HG02610 (cell line): ENCODE results near the gene QRFPR.
"Not testable (repeated sequence)": the region's sequence is repeated elsewhere in the genome, so short reads cannot be mapped to it uniquely, and the experiment has no call there.

Experiments used
- ATAC-seq: cut with Tn5 transposase; IDR thresholded peaks from one replicate; pipeline ENCODE4 v1.9.1; 2021; ENCODE audit warnings: mild to moderate bottlenecking, moderate library complexity; ENCODE audit not compliant: unreplicated experiment

Gene QRFPR

DNA sequence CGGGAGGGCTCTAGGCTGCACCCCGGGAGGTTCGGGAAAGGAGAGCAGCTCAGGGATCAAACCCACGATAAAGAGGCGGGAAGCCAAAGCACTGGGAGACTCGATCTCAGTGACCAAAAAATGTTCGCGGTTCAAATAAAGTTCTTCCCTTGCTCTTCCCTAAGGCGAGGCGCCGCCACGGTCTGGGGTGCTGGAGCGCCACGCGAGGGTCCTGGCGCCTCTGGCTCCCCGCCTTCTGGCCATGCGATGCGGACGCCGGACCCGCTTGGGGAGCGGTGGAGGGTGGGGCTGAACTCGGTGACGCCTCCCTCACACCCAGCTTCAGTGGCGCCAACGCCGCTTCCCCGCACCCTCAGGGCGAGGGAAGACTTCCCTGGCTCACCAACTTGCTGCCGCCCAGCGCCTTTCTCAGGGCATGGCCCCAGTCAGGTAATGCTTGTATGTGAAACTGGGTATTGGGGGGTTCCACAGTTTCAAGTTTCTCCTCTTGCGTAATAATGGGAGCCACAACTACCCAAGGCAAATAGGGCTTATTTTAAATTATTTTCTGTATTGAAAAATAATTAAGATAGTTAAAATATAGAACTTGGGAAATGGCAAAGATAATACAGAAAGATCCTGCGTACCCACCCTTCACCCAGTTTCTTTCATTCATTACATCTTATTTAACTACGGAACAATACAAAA, at the start of gene QRFPR:
TSS of gene QRFPR (minus strand) at position 243 of the 687 bp plus-strand sequence. CDS start 371 bp downstream, outside the sequence.
- no peak for ATAC-seq

DNA sequence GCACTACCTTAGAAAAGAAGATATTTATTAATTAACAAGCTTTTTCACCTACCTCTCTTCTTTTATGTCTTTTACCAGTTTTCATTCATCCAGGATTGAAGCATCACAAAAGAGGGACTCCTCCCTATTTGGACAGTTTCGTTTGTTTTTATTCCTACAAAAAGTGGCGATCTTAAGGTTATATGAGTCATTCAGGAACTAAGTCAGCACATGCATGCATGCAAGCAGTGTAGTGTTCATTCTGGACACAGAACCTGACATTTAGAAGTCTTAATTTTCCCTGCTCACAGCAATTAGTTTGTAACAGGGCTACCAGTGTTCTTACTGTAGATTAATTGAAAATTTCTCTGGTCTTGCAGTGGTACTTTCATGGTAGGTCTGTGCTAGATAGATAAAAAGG, 47.9 kb upstream of the QRFPR start:
- no peak for ATAC-seq

DNA sequence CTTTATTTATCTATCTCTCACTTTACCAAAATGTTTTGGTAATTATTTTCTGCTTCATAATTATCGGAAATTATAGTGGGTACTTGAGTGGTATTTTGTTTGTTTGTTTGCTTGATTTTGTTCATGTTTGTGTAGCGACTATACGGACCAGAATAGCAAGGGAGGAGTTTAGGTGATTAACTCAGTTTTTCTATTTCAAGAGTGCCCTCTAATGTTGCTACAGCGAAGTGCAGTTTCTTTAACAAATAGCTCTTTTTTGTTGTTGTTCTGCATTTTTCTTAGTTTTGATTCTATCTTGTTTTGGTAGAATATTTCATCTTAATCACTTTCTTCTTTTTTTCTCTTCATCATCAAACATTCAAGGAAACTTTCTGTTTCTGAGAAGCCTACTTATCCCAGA, 40.8 kb upstream of the QRFPR start:
- ATAC-seq = no peak

DNA sequence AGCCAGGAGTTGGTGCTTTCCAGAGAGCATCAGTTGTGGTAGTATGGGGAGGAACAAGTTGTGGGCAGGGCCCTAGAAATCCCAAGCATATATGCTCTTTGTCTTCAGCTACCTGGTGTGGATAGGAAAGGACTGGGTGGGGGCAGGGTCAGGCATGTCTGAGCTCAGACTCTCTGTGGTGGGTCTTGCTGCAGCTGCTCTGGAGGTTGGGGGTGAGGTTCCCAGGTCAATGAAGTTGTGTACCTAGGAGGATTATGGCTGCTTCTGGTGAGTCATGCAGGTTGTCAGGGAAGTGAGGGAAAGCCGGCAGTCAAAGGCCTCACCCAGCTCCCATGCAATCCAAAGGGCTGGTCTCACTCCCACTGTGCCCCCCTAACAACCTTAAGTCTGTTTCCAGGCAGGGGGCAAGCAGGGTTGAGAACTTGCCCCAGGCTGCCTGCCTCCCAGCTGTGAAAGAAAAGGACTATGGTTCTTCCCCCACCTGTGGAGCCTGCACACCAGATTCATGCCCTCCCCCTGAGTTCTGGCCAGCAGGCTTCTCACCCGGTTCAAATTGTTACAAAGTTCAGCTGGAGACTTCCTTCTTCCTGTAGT, 30.4 kb upstream of the QRFPR start:
- no peak for ATAC-seq

DNA sequence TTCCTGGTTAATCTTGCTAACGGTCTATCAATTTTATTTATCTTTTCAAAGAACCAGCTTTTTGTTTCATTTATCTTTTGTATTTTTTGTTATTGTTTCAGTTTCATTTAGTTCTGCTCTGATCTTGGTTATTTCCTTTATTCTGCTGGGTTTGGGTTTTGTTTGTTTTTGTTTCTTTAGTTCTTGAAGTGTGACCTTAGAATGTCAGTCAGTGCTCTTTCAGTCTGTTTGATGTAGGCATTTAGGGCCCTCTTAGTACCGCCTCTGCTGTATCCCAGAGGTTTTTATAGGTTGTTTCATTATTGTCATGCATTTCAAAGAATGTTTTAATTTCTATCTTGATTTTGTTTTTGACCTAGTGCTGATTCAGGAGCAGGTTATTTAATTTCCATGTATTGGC, 27.7 kb upstream of the QRFPR start:
- ATAC-seq = not testable (repeated sequence)

DNA sequence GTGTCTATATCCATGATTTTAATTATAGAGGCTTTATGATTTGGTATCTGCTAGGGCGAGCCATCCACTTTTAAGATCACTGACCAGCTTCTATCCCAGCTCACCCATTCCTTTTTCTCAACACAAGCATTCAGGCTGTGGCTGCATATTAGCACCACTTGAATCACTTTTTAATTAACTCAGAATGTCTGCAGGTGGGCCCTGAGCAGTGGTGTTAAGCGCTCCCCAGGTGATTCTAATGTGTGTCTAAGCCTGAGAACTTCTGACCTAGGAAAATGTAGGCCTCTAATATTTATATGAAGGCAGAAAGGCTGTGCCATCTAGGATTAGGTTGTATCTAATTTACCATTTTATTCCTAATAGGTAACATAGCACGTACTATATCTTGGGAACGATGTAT, 19.8 kb upstream of the QRFPR start:
- no peak for ATAC-seq

DNA sequence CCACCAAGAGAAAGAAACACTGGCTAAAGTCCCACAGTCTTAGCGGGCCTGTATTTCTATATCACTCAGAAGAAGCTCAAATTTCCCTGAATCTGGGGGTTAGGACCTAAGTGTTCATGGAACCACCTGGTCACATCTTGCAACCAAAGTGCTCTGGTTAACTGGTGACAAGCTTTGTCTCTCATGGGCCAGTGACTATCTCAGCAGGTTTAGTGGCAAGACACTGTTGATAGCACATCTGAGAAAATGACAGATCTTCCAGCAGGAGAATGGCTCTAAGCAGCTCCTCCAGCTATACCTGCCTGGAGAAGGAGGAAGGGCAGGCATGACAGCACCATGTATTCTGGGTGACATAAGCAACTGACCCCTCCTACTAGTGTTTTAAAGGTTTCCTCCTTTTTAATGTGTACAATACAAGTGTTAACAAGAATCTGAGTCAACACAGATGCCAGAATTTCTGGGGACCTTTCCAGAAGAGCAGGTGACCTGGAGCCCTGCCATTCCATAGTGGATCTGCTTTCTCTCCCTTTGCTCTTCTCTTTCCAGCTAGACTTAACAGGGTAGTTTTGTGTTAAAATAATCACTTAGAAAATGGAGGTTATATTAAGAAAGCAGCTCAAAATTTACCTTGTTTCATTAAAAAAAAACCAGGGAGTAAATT, 17.3 kb upstream of the QRFPR start:
- no peak for ATAC-seq

DNA sequence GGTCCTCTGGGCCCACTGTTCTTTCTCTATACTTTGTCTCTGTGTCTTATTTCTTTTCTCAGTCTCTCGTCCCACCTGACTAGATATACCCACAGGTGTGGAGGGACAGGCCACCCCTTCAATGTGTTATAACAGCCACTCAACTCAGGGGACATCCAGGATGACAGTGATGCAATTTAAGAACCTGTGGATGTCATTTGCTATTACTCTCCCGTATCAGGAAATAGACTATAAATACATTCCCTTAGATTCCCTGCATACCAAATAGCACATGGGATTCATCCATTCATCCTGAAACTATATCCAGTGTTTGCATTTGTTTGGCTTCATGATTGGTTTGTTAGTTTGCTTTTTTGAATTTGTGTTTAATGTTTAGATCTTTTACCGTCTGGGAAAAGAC, 16.6 kb upstream of the QRFPR start:
- no peak for ATAC-seq

DNA sequence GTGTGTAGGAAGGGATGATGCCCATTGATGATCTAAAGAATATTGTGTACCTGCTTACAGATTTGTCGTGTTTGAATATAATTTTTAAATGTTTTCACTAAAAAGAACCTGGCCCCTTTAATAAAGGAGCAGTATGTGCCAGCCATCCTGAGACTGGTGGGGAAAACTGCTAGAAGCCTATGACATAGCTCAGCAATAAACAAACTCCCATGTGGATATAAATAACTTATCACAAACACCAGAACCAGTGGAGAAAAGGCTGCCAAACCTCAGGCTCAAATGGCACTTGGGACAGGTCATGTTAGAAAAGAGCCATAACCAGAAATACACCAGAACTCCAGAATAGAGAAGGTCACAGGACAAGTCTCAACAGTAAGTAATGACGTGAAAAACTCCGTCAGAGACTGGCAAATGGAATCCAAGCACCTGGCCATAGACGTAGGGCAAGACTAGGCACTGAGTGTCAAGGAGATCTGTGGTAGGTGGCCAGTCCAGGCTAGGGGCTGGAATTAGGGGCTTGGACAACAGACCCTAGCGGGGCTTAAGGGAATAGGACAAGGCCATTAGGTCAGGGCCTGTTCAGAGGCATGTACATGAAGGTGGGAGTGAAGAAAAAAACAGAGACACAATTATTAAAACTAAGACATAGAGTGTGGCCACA, 11.7 kb upstream of the QRFPR start:
- ATAC-seq = no peak

DNA sequence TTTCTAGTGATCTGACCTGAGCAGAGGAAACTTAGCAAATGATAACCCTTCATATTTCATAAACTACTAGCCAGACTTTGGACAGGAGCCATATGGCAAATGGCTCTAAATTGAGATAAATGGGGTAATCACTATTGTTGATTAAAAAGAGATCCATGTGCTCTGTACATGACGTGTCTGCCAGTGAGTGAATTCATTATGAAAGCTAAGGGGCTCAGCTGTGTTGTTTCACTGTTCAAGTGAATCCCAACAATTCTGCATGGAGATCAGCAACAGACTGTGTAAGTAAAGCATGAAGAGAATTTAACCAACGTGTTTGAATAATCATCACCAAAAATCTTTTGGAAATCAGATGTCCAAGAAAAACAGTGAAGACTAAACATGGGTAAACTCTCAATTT, 9.5 kb upstream of the QRFPR start:
- ATAC-seq = no peak

DNA sequence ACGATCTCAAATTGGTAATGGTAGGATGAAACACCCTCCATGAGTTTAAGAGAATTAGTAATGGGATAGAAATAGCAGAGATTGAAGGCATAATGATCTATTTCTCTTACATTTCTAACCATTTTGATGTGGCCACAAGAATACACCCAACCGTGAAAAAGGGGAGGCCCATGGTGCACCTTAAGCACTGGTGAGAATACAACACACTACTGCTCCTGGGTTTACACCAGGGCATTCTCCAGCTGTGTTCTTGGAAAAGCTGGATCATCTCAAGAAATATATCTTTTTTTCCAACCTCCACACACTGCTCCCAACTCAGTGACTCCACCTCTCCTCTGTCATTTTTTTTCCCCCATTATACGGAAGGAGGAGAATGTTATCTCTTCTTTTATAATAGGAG, 1.5 kb downstream of the QRFPR start:
- ATAC-seq = no peak

DNA sequence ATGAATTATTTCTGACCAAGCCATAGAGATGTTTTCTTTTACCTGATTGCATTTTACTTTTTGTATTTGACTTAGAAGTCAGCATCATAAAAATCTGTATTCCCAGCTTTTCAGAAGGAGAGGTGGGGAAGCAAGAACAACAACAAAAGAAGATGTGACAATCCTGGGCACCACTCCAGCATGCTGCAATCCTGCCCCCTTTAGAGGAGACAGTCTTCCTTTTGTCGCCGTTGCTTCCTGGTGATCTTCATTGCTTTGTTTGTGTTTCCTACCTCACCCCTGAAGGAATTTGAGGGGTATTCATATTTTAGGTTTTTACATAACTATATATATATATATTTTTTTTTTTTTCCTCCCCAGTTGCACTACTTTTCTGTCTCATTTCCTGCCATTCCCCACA, 3.7 kb downstream of the QRFPR start:
- no peak for ATAC-seq

DNA sequence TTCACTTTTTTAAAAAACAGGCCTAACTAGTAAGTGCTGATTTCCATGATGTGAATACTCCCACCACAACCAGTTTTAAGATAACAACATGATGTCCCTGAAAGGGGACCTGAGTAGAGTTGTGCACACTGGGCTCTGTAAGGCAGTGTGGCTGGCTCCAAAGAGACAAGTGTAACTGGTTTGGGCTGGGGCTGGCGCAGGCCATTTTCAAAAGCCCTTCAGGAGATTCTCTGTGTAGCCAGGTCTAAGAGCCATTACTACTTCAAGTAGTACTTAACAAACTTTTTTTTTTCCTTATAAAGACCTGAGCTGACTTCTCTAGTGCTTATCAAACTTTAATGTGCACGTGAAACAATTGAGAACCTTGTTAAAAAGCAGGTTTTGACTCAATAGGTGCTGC, 4.3 kb downstream of the QRFPR start:
- no peak for ATAC-seq

DNA sequence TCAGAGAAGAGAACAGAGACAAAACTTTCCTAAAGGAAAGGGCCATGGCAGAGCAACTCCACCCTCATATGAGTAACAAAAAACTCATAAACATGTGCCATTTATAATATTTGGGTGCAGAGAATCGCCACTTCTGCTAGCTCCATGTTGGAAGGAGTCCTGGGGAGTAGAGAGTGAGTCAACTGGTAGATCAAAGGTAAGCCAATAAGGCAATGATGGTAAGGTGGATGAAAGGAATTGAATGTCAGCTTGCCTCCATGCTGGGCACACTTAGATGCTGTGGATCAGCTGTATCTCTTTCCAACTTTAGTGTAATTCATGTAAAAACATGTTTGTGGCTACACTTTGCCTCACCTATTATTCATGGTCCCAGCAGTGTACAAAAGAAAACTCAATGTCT, 4.7 kb downstream of the QRFPR start:
- no peak for ATAC-seq

DNA sequence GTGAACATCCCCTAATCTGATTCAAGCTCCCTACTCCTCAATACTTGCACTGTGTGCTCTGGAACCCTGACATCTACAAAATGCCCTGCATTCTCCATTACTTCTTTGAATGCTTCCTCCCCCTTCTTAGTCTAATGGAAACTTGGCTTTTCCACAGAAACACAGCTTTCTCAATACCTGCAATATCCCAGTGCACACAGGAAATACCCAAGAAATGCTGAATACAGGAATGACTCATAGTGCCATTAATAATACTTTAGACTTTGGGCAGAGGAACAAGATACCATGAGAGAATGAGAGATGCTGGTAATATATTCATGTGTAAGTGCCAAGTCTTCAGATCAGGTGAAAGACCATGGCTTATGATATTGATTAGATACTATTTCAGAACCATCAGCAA, 5.6 kb downstream of the QRFPR start:
- ATAC-seq = no peak

DNA sequence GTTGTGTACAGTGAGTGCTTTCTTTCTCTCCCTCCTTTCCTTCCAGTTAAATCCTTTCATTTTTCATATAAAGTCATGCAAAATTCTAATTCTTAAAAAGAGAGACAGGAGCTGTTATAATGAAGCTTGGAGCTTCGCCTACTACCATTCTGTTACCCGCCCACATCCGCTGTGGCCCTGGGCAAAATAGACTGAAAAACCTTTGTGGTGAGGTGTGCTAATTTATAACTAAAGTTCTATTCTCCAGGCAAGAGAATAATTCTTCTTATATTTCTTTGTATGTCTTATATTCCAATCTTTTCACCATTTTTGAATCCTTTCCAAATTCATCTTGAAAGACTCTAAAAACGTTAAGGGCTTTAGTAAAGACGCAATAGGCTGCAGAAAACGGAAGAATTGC, 7.0 kb downstream of the QRFPR start:
- no peak for ATAC-seq

DNA sequence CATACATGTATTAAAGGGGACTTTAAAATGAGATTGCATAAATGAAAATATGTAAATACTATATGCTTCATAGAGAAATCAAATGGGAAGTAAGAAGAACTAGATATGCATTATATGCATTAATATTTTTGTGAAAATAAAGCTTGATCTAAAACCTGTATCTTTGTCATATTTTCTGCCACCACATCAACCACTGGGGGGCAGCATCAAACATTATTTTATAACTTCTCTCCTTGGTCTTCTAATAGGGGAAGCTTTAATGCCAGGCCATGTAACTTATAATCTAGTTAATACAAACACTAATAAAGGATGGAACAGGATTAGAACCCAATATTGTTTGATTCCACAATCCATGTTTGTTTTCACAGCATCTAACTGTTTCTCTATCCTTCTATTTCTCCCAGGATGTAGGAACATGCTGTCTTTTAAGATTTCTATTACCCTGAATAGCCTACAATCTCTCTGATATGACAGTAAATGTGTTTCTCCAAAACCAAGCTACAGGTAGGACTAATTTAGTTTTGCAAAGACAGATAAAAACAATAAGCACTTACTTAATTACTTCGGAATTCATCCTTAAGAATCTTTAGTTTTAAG, 10.0 kb downstream of the QRFPR start:
- ATAC-seq = no peak

DNA sequence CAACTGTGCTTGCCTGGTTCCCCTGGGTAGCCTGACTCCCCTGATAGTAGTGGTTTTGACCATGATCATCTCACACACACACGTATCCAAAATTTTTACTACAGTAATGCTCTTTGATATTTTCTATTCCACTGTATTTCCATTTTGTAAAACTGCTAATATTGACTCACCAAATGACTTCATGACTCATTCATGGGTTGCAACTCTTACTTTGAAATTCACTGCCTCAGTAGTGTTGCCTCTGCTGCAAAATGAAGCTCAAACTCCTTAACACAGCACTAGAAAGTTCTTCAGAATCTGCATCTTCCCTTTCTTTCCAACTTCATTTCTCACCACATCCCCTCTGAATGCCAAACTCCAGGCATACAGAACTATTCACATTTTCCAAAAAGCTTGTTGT, 20.3 kb downstream of the QRFPR start:
- no peak for ATAC-seq

DNA sequence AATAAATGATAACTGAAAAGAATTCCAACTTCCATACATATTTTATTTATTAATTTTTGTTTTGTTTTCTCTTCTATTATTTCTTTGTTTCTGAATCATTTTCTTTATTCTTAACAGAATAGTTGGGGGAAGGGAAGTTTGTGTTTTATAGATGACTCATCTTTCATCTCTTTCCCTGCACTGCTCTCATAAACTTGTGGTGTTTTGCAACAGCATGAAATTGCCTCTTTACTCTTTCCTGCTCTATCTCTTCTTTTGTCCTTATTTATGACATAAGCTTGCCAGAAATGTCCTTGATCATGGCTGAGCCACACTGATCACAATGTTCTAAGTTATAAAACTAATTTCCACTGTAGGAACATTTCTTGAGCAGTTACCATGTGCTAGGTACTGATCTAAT, 22.3 kb downstream of the QRFPR start:
- ATAC-seq = no peak

DNA sequence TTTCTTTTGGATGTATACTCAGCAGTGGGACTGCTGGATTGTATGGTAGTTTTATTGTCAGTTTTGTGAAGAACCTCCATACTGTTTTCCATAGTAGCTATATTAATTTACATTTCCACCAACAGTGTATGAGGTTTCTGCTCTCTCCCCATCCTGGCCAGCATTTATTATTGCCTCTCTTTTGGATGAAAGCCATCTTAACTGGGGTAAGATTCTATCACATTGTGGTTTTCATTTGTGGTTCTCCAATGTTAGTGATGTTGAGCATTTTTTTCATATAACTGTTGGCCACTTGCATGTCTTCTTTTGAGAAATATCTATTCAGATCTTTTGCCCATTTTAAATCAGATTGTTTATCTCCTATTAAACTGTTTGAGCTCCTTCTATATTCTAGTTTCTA, 27.6 kb downstream of the QRFPR start:
- no peak for ATAC-seq

DNA sequence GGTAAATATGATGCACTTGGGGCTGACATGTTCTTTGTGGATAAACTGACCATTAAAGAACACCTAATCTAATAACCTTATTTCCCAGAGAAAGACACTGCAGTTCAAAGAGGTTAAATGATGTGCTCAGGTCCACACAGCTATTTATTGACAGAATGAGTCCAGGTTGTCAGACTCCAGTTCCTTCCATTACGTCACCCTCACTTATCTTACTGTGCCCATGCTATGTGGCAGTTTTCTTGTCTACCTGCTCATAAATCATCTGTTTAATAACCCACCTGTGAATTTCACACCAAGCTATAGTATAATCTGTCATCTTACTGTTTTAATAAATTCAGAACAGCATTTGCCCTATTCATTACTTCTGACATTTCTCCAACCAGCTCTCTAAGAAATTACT, 36.7 kb downstream of the QRFPR start:
- ATAC-seq = no peak

DNA sequence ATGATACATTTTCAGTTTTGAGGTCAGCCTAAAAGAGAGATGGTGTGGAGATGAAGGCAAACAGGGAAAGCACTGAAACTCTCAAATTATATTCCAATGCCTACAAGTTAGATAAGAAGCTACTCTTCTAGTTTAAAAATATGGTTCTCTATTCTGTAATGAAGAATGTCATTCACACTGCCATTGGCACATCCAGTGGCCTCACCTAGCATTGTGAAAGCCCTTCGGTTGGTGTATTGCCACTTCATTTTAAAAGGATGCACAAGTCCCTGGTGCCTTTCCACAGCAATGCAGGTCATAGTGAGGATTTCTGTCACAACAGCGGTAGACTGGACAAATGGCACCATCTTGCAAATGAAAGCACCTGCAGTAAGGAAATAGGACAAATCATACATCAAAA, 40.6 kb downstream of the QRFPR start:
- no peak for ATAC-seq
